ENCODE results near the gene TMCC2. TPM values are rescaled to one million over a fixed set of nuclear protein-coding genes. Genes with fewer than 3 reads are reported as not detected.

Gene TMCC2
- total RNA-seq, 2 donors from 2014 or later: 1.5 to 10.6 TPM

- no peaks in the 10 kb centered on the region for H3K4me1 ChIP-seq (replicated peaks)
- WGBS: 36% methylated on average over 2 of the region's 2 CpGs
- no peaks in the 10 kb centered on the region for H3K9me3 ChIP-seq
- H3K27ac ChIP-seq: no peak overlapping the region
- H3K36me3 ChIP-seq: no peaks in the 10 kb centered on the region
- H3K27me3 ChIP-seq (replicated peaks; ENCODE audit: insufficient read depth): no peaks in the 10 kb centered on the region
- no peak for DNase-seq (ENCODE audit: low spot score)
- TF ChIP-seq POLR2A (IDR thresholded peaks at IDR 0.05): no peak
- no peak for TF ChIP-seq CTCF (IDR thresholded peaks at IDR 0.05)
- TF ChIP-seq POLR2AphosphoS5 (IDR thresholded peaks at IDR 0.05): no peak
- no peak overlapping the region for H3K4me3 ChIP-seq
- intact Hi-C loops (cut with DNase I): no loop called here
Measured at GRCh38 chr1:205191622-205192021, 36.1 kb upstream of the TMCC2 start.

GRCh38 chr1:205192287-205192686, 35.5 kb upstream of the TMCC2 start:
- TF ChIP-seq POLR2A (IDR thresholded peaks at IDR 0.05) (no peak), POLR2AphosphoS5 (IDR thresholded peaks at IDR 0.05) (no peak), CTCF (IDR thresholded peaks at IDR 0.05) (no peak)
- no peaks in the 10 kb centered on the region for H3K4me1 ChIP-seq (replicated peaks)
- H3K27ac ChIP-seq: no peak overlapping the region
- no peaks in the 10 kb centered on the region for H3K9me3 ChIP-seq
- no peaks in the 10 kb centered on the region for H3K27me3 ChIP-seq (replicated peaks; ENCODE audit: insufficient read depth)
- H3K4me3 ChIP-seq: no peak overlapping the region
- 92% methylated on average over 8 of the region's 8 CpGs for WGBS
- H3K36me3 ChIP-seq: no peaks in the 10 kb centered on the region
- DNase-seq (ENCODE audit: low spot score): no peak
- intact Hi-C loops (cut with DNase I): no loop called here

- H3K36me3 ChIP-seq: no peaks in the 10 kb centered on the region
- H3K27me3 ChIP-seq (replicated peaks; ENCODE audit: insufficient read depth): no peaks in the 10 kb centered on the region
- intact Hi-C loops (cut with DNase I): no loop called here
- no peak overlapping the region for H3K4me3 ChIP-seq
- TF ChIP-seq POLR2A (IDR thresholded peaks at IDR 0.05) (no peak), CTCF (IDR thresholded peaks at IDR 0.05) (no peak), POLR2AphosphoS5 (IDR thresholded peaks at IDR 0.05) (no peak)
- DNase-seq (ENCODE audit: low spot score): no peak
- no peaks in the 10 kb centered on the region for H3K4me1 ChIP-seq (replicated peaks)
- no peaks in the 10 kb centered on the region for H3K9me3 ChIP-seq
- H3K27ac ChIP-seq: no peak overlapping the region
- 74% methylated on average over 9 of the region's 9 CpGs for WGBS
Measured at GRCh38 chr1:205199090-205199930, 28.4 kb upstream of the TMCC2 start.

- H3K4me3 ChIP-seq: no peak overlapping the region
- no peak overlapping the region for H3K27ac ChIP-seq
- DNase-seq (ENCODE audit: low spot score): no peak
- H3K4me1 ChIP-seq (replicated peaks): no peaks in the 10 kb centered on the region
- H3K9me3 ChIP-seq: no peaks in the 10 kb centered on the region
- WGBS: 93% methylated on average over 7 of the region's 7 CpGs
- H3K36me3 ChIP-seq: no peaks in the 10 kb centered on the region
- intact Hi-C loops (cut with DNase I): no loop called here
- H3K27me3 ChIP-seq (replicated peaks; ENCODE audit: insufficient read depth): no peaks in the 10 kb centered on the region
- no peak for TF ChIP-seq POLR2AphosphoS5 (IDR thresholded peaks at IDR 0.05)
- no peak for TF ChIP-seq POLR2A (IDR thresholded peaks at IDR 0.05)
- TF ChIP-seq CTCF (IDR thresholded peaks at IDR 0.05): no peak
Measured at GRCh38 chr1:205199931-205200299, 27.8 kb upstream of the TMCC2 start.

GRCh38 chr1:205204552-205204951, 23.2 kb upstream of the TMCC2 start:
- H3K27ac ChIP-seq: no peak overlapping the region
- H3K27me3 ChIP-seq (replicated peaks; ENCODE audit: insufficient read depth): no peaks in the 10 kb centered on the region
- no peaks in the 10 kb centered on the region for H3K9me3 ChIP-seq
- intact Hi-C loops (cut with DNase I): no loop called here
- TF ChIP-seq POLR2AphosphoS5 (IDR thresholded peaks at IDR 0.05) (no peak), CTCF (IDR thresholded peaks at IDR 0.05) (no peak), POLR2A (IDR thresholded peaks at IDR 0.05) (no peak)
- H3K36me3 ChIP-seq: no peaks in the 10 kb centered on the region
- no peaks in the 10 kb centered on the region for H3K4me1 ChIP-seq (replicated peaks)
- no peak overlapping the region for H3K4me3 ChIP-seq
- no peak for DNase-seq (ENCODE audit: low spot score)

Measured in prostate gland (tissue), 2 donors.